Type B pancreatic cell (in vitro differentiated cells): Measurements from ENCODE around the gene CREBL2. TPM values are rescaled to one million over a fixed set of nuclear protein-coding genes. Genes with fewer than 3 reads are reported as not detected.
A peak's percentile ranks its signal among the peaks of the same experiment; 100 is the strongest.
"Not testable (repeated sequence)": the region's sequence is repeated elsewhere in the genome, so short reads cannot be mapped to it uniquely, and the experiment has no call there.

Experiments used
- DNase-seq: peaks from one replicate; pipeline ENCODE4 v3.0.0; 2021; ENCODE audit warnings: mixed read lengths; ENCODE audit not compliant: unreplicated experiment; ENCODE audit errors: extremely low spot score
- H3K27ac Mint-ChIP-seq: 2 replicates; pipeline ENCODE4 v1.8.0; 2021; ENCODE audit warnings: mild to moderate bottlenecking, mixed read lengths
- H3K27me3 Mint-ChIP-seq: 2 replicates; pipeline ENCODE4 v1.8.0; 2021; ENCODE audit warnings: mixed read lengths
- H3K36me3 Mint-ChIP-seq: 2 replicates; pipeline ENCODE4 v1.8.0; 2021; ENCODE audit warnings: mixed read lengths
- H3K4me1 Mint-ChIP-seq: one replicate; pipeline ENCODE4 v1.8.0; 2021; ENCODE audit warnings: mixed read lengths; ENCODE audit not compliant: unreplicated experiment
- H3K4me3 Mint-ChIP-seq: 2 replicates; pipeline ENCODE4 v1.8.0; 2021; ENCODE audit warnings: mild to moderate bottlenecking, mixed read lengths
- H3K9me3 Mint-ChIP-seq: 2 replicates; pipeline ENCODE4 v1.8.0; 2021; ENCODE audit warnings: mixed read lengths
- total RNA-seq: library from RNA; stranded (reverse); gene quantifications from 2 replicates; pipeline ENCODE4 v1.2.1, GENCODE V29; 2021; ENCODE audit warnings: low replicate concordance
- TF ChIP-seq, protein P1 (sequence below): fragments of 200-600 bp; sonication (generic); conservative IDR thresholded peaks from 2 replicates; pipeline ENCODE4 v1.5.0; 2021; ENCODE audit warnings: antibody characterized with exemption, mild to moderate bottlenecking

The CREBL2 gene
- total RNA-seq, 1 donor from 2014 or later = 11.9 TPM

DNA sequence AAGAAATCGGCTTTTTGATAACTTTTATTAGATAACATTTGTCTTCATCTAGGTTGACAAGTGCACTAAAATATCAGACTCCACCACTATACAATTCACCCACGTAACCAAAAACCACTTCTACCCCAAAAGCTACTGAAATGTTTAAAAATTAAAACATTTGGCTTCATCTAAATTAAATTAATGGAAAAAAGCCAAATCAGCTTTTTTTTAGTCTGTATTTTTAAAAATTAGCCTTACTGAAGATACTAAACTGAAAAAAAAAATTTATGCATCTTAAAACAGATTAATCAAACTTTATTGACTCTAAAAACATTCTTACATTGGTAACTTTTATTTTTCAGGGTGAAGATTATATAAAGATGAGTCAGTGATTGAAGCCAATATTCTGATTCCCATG, 30.0 kb downstream of the CREBL2 start:
- no peaks in the 10 kb centered on the region for H3K27me3 Mint-ChIP-seq
- H3K4me1 Mint-ChIP-seq = no peaks in the 10 kb centered on the region
- TF ChIP-seq, protein P1, sequence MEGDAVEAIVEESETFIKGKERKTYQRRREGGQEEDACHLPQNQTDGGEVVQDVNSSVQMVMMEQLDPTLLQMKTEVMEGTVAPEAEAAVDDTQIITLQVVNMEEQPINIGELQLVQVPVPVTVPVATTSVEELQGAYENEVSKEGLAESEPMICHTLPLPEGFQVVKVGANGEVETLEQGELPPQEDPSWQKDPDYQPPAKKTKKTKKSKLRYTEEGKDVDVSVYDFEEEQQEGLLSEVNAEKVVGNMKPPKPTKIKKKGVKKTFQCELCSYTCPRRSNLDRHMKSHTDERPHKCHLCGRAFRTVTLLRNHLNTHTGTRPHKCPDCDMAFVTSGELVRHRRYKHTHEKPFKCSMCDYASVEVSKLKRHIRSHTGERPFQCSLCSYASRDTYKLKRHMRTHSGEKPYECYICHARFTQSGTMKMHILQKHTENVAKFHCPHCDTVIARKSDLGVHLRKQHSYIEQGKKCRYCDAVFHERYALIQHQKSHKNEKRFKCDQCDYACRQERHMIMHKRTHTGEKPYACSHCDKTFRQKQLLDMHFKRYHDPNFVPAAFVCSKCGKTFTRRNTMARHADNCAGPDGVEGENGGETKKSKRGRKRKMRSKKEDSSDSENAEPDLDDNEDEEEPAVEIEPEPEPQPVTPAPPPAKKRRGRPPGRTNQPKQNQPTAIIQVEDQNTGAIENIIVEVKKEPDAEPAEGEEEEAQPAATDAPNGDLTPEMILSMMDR = no peak
- DNase-seq = no peak
- peaks cover 67% of the 10 kb centered on the region for H3K36me3 Mint-ChIP-seq
- H3K27ac Mint-ChIP-seq = no peak overlapping the region
- no peak overlapping the region for H3K4me3 Mint-ChIP-seq
- peaks cover 10% of the 10 kb centered on the region for H3K9me3 Mint-ChIP-seq

DNA sequence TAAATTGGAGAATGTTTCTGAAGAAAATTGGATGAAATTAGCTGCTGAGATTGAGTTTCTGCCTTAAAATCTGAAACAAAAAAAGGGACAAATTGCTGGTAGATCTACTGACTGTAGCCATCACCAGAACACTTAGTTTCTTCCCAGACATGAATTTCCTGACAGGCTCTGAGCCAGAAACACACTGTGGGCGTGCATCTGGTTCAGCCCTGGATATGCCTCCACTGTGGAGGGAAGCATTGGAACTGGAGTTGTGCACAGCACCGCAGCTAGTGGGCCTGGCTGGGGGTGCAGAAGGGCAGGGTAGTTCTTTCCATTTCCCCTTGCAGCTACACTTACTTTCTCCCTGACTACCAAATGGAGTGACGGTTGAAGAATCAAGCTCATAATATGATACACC, 31.2 kb downstream of the CREBL2 start:
- TF ChIP-seq, protein P1 = no peak
- no peak overlapping the region for H3K27ac Mint-ChIP-seq
- H3K9me3 Mint-ChIP-seq = peaks cover 10% of the 10 kb centered on the region
- no peaks in the 10 kb centered on the region for H3K27me3 Mint-ChIP-seq
- peaks cover 64% of the 10 kb centered on the region for H3K36me3 Mint-ChIP-seq
- no peak for DNase-seq
- no peaks in the 10 kb centered on the region for H3K4me1 Mint-ChIP-seq
- H3K4me3 Mint-ChIP-seq = no peak overlapping the region

DNA sequence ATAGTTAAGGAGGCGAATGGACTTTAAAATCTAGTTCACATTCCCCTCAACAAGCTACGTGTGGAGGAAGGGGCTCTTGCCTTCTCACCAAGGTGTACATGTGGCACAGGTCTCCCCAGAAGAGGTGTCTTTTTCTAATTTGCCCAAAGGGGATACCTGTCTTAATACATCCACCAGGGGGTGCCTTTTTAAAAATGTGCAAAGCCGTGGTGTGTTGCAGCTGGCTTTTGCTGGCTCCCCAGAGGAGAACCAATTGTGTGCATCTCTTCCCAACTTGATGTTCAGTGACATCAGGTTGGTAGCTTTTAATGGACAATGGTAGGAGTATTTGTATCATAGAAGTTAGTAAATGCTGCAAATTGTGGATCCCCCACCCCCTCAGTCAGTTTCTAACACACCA, 33.8 kb downstream of the CREBL2 start:
- Mint-ChIP-seq H3K27ac (no peak overlapping the region), H3K36me3 (peaks cover 54% of the 10 kb centered on the region), H3K4me3 (no peak overlapping the region), H3K4me1 (no peaks in the 10 kb centered on the region), H3K9me3 (peaks cover 7% of the 10 kb centered on the region), H3K27me3 (no peaks in the 10 kb centered on the region)
- TF ChIP-seq, protein P1 = peak; percentile 62
- DNase-seq = no peak

DNA sequence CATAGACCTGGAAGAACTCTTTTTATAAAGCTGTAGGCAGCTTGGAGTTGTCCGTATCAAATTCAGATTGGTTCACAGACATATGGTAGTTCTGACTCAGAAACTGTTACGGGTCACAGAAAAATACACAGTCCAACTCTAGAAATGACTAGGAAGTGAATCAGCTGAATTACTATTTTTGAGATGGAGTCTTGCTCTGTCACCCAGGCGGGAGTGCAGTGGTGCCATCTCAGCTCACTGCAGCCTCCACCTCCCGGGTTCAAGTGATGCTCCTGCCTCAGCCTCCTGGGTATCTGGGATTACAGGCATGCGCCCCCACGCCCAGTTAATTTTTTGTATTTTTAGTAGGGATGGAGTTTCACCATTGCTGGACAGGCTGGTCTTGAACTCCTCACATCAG, 34.3 kb downstream of the CREBL2 start:
- not testable (repeated sequence) for H3K27me3 Mint-ChIP-seq, H3K4me3 Mint-ChIP-seq, H3K4me1 Mint-ChIP-seq, DNase-seq, H3K27ac Mint-ChIP-seq
- H3K36me3 Mint-ChIP-seq = peaks cover 52% of the 10 kb centered on the region
- H3K9me3 Mint-ChIP-seq = peaks cover 10% of the 10 kb centered on the region

DNA sequence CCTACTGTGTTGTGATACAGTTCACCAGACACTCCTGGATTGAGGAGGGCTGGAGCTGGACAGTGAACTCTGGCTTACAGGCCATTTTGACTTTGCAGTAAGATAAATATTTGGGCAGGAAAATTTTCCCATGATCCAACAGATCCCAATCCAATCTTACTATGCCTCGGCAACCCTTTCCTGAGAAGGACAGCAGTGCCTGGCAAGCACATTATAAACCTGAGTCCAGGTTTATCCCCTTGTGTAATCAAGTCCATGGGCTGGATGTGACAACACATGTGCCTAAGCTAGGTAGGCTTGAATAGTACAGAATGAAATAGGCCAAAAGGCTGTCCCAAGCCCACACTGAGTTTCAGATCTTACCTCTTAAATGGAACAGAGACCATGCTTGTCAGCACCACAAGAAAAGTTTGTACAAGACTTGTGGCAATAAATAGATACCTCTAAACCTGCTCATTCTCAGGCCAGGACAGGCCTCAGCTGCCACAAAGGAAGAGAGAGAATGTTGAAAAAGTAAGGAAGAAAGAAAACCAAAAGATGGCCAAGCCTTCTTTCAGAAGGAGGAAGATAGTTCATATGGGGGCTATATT, 34.9 kb downstream of the CREBL2 start:
- no peaks in the 10 kb centered on the region for H3K4me1 Mint-ChIP-seq
- H3K27me3 Mint-ChIP-seq = no peaks in the 10 kb centered on the region
- H3K9me3 Mint-ChIP-seq = peaks cover 10% of the 10 kb centered on the region
- H3K4me3 Mint-ChIP-seq = no peak overlapping the region
- H3K36me3 Mint-ChIP-seq = peaks cover 51% of the 10 kb centered on the region
- H3K27ac Mint-ChIP-seq = no peak overlapping the region
- TF ChIP-seq, protein P1 = no peak
- DNase-seq = no peak

DNA sequence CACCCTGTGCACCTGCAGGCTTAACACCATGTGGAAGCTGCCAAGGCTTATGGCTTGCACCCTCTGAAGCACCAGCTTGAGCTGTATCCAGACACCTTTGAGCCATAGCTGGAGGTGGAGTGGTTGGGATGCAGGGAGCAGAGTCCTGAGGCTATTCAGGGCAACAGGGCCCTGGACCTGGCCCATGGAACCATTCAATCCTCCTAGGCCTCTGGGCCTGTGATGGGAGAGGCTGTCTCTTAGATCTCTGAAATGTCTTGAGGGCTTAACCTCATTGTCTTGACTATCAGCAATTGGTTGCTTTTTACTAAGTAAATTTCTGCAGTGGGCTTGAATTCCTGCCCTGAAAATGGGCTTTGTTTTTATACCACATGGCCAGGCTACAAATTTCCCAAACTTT, 36.6 kb downstream of the CREBL2 start:
- Mint-ChIP-seq H3K9me3 (peaks cover 15% of the 10 kb centered on the region), H3K4me3 (no peak overlapping the region), H3K36me3 (peaks cover 35% of the 10 kb centered on the region), H3K4me1 (no peaks in the 10 kb centered on the region), H3K27ac (no peak overlapping the region), H3K27me3 (no peaks in the 10 kb centered on the region)
- DNase-seq = no peak
- TF ChIP-seq, protein P1 = no peak
